HL-60/S4 treated with phorbol 12-myristate 13-acetate at 8.2 ng/mL for 4 days and 3 days (cell line): Measurements from ENCODE around the gene F8.
"Not testable (repeated sequence)": the region's sequence is repeated elsewhere in the genome, so short reads cannot be mapped to it uniquely, and the experiment has no call there.

Source experiments
- in situ Hi-C: fragments of 300-500 bp; cut with MboI; formaldehyde crosslinking; loops from 2 replicates; pipeline ENCODE4 v1.15.0; 2022; ENCODE audit warnings: low sequenced_read_pairs

Gene F8

GRCh38 chrX:154988719-154989118 is 33.8 kb downstream of the F8 start:
- in situ Hi-C loops, result no loop called here

GRCh38 chrX:154987940-154988339 is 34.6 kb downstream of the F8 start:
- in situ Hi-C loops, result no loop called here

DNA sequence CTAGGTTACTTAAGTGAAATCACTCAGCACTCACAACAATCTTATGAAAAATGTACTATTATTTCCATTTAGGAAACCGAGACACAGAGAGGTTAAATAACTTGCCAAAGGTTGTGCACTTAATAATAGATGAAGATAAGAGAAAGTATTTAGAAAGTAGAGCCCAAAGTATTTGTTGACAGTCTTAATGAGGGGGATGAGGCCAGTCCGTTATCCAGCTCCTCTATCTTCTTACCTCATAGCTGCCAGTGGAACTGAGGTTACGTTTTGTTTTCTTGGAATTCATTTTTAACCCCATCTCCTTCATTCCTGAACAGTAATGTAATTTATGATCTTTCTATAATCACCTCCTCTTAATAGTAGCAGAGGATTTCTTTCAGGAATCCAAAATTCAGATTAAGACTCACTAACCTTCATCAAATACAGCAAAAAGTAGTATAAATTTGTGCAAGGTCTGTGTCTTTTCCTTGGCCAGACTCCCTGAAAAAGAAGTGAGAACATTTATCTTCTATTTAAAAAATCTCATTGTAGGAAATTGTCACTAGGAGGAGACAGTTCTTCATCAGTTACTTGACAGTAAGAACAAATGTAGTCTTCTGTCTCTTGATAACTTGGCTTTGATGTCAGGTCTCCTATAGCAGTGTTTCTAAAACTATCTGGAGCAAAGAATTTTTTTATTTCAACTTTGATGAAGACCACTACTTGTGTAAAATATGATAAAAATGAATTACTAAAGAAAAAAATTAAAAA is 35.5 kb downstream of the F8 start:
- in situ Hi-C loops, result no loop called here

DNA sequence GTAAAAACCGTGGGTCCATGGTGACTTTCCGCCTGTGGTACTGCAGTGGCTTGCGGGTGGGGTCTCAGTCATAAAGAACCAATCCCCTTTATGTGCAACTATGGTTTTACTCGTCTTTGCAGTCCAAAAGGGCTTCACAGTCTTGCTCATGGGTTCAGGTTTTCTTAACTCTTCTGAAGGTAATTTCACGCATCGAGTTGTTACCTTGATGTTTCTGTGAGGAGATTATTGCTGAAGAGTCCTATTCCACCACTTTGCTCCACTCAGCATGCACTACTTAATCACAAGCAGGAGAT is 41.5 kb downstream of the F8 start:
- in situ Hi-C loops, result no loop called here

DNA sequence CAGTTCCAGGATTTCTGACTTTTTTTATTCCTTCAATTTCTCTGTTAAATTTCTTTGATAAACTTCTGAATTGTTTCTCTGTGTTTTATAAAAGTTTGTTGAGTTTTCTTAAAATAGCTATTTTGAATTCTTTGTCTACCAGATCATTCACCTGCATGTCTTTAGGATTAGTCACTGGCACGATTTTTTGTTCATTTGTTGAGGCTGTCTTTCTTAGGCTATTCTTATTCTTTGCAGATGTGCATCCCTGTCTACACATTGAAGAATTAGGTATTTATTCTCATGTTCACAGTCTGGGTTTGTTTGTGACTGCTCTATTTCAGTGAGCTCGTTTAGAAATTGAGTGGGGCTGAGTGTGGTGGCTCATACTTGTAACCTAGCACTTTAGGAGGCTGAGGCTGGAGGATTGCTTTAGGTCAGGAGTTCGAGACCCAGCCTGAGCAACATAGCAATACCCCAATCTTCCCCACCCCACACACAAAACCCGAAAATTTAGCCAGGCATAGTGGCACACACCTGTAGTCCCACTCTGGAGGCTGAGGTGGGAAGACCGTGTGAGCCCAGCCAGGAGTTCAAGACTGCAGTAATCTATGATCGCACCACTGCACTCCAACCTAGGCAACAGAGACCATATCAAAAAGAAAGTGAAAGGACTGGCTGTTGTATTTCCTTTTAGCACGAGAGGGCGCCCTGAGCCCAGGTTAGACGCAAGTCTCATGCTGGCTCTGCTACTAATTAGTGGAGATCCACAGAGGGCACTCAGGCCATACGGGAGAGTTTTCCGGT is 42.0 kb downstream of the F8 start:
- in situ Hi-C loops, result no loop called here

DNA sequence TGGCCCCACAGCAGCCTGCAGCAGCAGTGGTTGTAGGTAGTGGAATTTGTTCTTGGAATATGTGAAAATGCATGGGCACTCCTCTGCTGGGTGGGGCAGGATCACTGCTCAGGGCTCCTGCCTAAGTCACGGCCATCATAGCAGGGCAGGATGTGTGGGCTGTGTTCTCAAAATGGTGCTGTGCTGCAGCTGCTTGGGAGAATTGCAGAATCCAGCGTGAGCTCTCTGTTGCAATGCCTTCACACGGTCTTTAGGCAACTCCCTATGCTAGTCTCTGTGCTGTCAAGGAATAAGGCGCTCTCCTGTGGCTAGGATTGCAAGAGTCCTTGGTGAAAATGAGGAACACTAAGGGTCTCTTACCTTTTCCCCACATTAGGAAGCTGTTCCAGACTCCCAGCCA is 42.9 kb downstream of the F8 start:
- in situ Hi-C loops, result no loop called here

DNA sequence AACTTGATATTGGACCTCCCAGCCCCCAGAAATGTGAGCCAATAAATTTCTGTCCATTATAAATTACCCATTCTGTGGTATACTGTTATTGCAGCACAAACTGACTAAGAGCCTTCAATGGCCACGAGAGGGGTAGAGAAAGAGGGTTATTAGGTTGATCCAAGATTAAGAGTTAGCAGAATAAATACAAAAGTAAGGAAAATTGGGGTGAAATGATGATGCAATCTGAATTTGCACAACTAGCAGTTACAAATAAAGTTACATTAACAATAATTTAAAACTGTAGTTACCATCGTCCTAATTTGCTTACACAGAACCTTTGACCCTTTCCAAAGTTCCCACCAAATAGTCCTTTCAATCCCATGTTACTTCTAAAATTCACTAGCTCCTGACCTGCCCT is 54.2 kb downstream of the F8 start:
- in situ Hi-C loops, result no loop called here

DNA sequence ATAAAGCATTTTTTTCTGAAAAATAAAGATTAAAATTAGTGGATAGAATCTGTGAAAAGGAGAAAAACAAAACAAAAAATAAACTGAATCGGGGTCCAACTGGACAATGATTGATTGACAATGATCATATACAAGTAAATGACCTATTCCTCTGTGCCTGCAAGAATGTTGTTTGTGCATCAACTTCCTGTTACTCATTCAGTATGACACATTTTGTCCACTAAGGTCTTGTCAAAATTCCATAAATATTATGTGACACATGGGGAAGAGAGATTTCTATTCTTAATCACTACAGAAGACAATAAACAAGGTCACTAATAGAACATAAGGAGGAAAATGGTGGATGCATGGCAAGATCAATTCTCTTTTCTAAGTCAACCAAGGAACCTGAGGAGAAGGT is 54.9 kb downstream of the F8 start:
- in situ Hi-C loops, result no loop called here

- in situ Hi-C loops, result no loop called here
These were observed 60.6 kb downstream of the F8 start for GRCh38 chrX:154961947-154962346.

DNA sequence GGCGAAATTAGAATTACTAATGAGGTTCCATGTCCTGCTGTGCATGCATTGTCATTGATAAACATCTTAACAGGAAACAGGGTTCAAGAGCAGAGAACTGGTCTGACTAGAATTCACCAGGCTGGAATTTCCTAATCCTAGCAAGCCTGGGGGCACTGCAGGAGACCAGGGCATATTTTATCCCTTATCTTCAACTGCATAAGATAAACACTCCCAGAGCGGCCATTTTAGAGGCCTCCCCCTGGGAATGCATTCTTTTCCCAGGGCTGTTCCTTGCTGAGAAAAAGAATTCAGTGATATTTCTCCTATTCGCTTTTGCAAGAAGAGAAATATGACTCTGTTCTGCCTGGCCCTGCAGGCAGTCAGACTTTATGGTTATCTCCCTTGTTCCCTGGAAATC is 66.7 kb downstream of the F8 start:
- in situ Hi-C loops, result not testable (repeated sequence)

- in situ Hi-C loops, result not testable (repeated sequence)
These were observed 83.3 kb downstream of the F8 start for GRCh38 chrX:154939265-154939664.

DNA sequence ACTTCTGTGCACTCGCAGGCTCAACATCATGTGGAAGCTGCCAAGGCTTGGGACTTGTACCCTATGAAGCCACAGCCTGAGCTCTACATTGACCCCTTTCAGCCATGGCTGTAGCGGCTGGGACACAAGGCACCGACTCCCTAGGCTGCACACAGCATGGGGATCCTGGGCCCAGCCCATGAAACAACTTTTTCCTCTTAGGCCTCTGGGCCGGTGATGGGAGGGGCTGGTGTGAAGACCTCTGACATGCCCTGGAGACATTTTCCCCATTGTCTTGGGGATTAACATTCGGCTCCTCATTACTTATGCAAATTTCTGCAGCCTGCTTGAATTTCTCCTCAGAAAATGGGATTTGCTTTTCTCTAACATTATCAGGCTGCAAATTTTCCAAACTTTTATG is 97.8 kb downstream of the F8 start:
- in situ Hi-C loops, result not testable (repeated sequence)

GRCh38 chrX:154918060-154918483 is 104.5 kb downstream of the F8 start:
- in situ Hi-C loops, result no loop called here

DNA sequence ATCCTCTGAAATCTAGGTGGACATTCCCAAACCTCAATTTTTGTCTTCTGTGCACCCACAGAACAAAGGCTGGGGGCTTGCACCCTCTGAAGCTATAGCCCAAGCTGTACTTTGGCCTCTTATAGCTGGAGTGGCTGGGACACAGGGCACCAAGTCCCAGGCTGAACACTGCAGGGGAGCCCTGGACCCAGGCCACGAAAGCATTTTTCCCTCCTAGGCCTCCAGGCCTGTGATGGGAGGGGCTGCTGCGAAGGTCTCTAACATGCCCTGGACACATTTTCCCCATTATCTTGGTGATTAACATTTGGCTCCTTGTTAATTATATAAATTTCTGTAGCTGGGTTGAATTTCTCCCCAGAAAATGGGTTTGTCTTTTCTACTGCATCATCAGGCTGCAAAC is 108.5 kb downstream of the F8 start:
- in situ Hi-C loops, result no loop called here

- in situ Hi-C loops, result not testable (repeated sequence)
These were observed 112.0 kb downstream of the F8 start for GRCh38 chrX:154910528-154910927.

GRCh38 chrX:154910048-154910447 is 112.5 kb downstream of the F8 start:
- in situ Hi-C loops, result not testable (repeated sequence)

DNA sequence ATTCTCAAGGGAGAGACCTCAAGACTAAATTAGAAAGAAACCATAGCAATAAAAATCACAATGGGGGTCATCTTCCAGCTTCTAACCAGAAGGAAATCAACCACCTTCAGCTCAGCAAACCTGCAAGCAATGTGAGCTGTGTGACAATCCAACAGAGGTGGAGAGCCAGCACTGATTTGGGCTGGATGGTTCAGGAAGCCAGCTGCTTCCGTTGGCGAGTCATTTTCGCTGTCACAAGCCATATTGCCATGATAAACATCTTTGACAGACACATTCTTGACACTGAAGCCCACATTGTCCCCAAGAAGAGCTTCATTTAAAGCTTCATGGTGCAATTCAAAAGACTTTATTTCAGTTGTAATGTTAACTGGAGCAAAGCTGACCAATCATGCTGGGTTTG is 113.7 kb downstream of the F8 start:
- in situ Hi-C loops, result no loop called here

DNA sequence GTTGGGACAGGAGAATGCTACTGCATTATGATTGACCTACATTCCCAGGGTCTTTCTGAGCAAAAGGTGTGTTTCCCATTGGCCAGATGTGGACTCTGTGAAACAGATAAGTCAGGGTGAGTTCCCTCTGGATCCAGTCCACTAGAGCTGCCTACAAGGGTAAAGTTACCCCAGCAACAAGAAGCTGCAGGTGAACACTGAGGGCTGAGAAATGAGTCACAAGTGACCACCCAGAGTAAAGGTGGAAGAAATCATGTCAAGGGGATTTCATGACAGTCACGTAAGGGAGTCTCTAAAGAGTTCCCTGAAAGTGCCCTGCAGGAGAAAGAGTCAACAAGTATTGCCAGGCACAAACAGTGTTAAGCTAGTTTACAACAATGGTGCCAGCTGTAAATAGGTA is 120.1 kb downstream of the F8 start:
- in situ Hi-C loops, result no loop called here

GRCh38 chrX:154900323-154900722 is 122.2 kb downstream of the F8 start:
- in situ Hi-C loops, result no loop called here

GRCh38 chrX:154892296-154892695 is 130.2 kb downstream of the F8 start:
- in situ Hi-C loops, result no loop called here

GRCh38 chrX:154890990-154891639 is 131.4 kb downstream of the F8 start:
- in situ Hi-C loops, result no loop called here

DNA sequence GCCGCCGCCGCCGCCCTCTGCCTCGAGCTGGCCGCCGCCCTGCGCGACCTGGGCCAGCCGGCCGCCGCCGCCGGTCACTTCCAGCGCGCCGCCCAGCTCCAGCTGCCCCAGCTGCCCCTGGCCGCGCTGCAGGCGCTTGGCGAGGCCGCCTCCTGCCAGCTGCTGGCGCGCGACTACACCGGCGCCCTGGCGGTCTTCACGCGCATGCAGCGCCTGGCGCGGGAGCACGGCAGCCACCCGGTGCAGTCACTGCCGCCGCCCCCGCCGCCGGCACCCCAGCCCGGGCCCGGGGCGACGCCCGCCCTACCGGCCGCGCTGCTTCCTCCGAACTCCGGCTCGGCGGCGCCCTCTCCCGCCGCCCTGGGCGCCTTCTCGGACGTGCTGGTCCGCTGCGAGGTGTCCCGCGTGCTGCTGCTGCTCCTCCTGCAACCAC is 135.7 kb downstream of the F8 start:
- in situ Hi-C loops, result not testable (repeated sequence)
